ENCODE results near the gene KIAA0825. TPM values are rescaled to one million over a fixed set of nuclear protein-coding genes. Genes with fewer than 3 reads are reported as not detected.

KIAA0825 gene
- total RNA-seq, 1 donor from 2014 or later = 5.0 TPM

GRCh38 chr5:94188725-94189124 lies 429.7 kb downstream of the KIAA0825 start:
- H3K9me3 Mint-ChIP-seq (ENCODE audit: unreplicated experiment) = peaks cover 10% of the 10 kb centered on the region
- H3K4me3 Mint-ChIP-seq (ENCODE audit: unreplicated experiment) = no peak overlapping the region
- H3K36me3 Mint-ChIP-seq (ENCODE audit: unreplicated experiment) = no peaks in the 10 kb centered on the region
- no peak for DNase-seq (ENCODE audit: extremely low spot score, unreplicated experiment)
- TF ChIP-seq, protein P1, sequence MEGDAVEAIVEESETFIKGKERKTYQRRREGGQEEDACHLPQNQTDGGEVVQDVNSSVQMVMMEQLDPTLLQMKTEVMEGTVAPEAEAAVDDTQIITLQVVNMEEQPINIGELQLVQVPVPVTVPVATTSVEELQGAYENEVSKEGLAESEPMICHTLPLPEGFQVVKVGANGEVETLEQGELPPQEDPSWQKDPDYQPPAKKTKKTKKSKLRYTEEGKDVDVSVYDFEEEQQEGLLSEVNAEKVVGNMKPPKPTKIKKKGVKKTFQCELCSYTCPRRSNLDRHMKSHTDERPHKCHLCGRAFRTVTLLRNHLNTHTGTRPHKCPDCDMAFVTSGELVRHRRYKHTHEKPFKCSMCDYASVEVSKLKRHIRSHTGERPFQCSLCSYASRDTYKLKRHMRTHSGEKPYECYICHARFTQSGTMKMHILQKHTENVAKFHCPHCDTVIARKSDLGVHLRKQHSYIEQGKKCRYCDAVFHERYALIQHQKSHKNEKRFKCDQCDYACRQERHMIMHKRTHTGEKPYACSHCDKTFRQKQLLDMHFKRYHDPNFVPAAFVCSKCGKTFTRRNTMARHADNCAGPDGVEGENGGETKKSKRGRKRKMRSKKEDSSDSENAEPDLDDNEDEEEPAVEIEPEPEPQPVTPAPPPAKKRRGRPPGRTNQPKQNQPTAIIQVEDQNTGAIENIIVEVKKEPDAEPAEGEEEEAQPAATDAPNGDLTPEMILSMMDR (IDR thresholded peaks at IDR 0.05) = no peak
- H3K27ac Mint-ChIP-seq (ENCODE audit: unreplicated experiment) = no peak overlapping the region
- no peaks in the 10 kb centered on the region for H3K4me1 Mint-ChIP-seq (ENCODE audit: unreplicated experiment)
- H3K27me3 Mint-ChIP-seq (ENCODE audit: unreplicated experiment) = no peaks in the 10 kb centered on the region

GRCh38 chr5:94184870-94185269 lies 433.5 kb downstream of the KIAA0825 start:
- no peaks in the 10 kb centered on the region for H3K4me1 Mint-ChIP-seq (ENCODE audit: unreplicated experiment)

DNA sequence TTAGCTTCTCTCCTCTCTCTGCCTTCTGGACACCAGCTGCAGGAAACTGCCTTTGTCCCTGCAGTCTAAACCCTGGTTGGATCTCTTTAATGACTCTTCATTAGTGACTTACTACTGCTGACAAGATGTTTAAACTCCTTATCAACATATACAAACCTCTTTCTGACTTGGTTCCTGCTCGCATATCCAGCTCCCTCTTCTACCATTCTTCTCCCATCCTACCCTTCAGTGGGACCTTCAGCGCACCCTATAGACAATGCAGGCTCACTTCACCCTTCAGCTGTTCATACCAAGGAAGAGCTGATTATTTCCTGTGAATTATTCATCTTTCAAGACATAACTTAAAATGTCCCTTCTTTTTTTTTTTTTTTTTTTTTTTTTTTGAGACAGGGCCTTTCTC lies 436.5 kb downstream of the KIAA0825 start:
- Mint-ChIP-seq H3K27me3 (ENCODE audit: unreplicated experiment) (no peaks in the 10 kb centered on the region), H3K36me3 (ENCODE audit: unreplicated experiment) (no peaks in the 10 kb centered on the region), H3K4me1 (ENCODE audit: unreplicated experiment) (no peaks in the 10 kb centered on the region), H3K27ac (ENCODE audit: unreplicated experiment) (no peak overlapping the region), H3K9me3 (ENCODE audit: unreplicated experiment) (no peaks in the 10 kb centered on the region), H3K4me3 (ENCODE audit: unreplicated experiment) (no peak overlapping the region)
- TF ChIP-seq, protein P1 (IDR thresholded peaks at IDR 0.05) = no peak
- no peak for DNase-seq (ENCODE audit: extremely low spot score, unreplicated experiment)

More at GRCh38 chr5:94184870-94185269, 433.5 kb downstream of the KIAA0825 start:
- Mint-ChIP-seq H3K36me3 (ENCODE audit: unreplicated experiment) (no peaks in the 10 kb centered on the region), H3K27ac (ENCODE audit: unreplicated experiment) (no peak overlapping the region), H3K9me3 (ENCODE audit: unreplicated experiment) (peaks cover 10% of the 10 kb centered on the region), H3K27me3 (ENCODE audit: unreplicated experiment) (no peaks in the 10 kb centered on the region), H3K4me3 (ENCODE audit: unreplicated experiment) (no peak overlapping the region)
- no peak for DNase-seq (ENCODE audit: extremely low spot score, unreplicated experiment)
- TF ChIP-seq, protein P1 (IDR thresholded peaks at IDR 0.05) = no peak

- no peak overlapping the region for H3K27ac Mint-ChIP-seq (ENCODE audit: unreplicated experiment)
- H3K9me3 Mint-ChIP-seq (ENCODE audit: unreplicated experiment) = no peaks in the 10 kb centered on the region
- DNase-seq (ENCODE audit: extremely low spot score, unreplicated experiment) = no peak
- no peaks in the 10 kb centered on the region for H3K36me3 Mint-ChIP-seq (ENCODE audit: unreplicated experiment)
- H3K4me3 Mint-ChIP-seq (ENCODE audit: unreplicated experiment) = no peak overlapping the region
- H3K27me3 Mint-ChIP-seq (ENCODE audit: unreplicated experiment) = no peaks in the 10 kb centered on the region
- no peaks in the 10 kb centered on the region for H3K4me1 Mint-ChIP-seq (ENCODE audit: unreplicated experiment)
- TF ChIP-seq, protein P1 (IDR thresholded peaks at IDR 0.05) = no peak
Observed at GRCh38 chr5:94180761-94181160, 437.6 kb downstream of the KIAA0825 start.

DNA sequence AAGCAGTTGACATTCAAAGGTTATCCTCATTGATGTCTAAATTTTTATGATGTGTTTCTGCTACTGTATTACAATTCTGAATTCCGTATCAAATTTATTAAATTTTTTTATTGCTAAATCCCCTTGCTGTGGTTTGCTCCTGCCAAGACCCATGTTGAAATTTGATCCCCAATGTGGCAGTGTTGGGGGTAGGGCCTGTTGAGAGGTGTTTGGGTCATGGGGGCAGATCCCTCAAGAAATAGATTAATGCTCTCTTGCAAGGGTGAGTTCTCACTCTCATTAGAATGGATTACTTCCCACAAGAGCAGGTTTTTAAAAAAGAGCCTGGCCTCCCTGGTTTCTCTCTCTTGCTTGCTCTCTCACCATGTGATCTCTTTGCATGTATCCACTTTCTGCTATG lies 442.5 kb downstream of the KIAA0825 start:
- Mint-ChIP-seq H3K4me1 (ENCODE audit: unreplicated experiment) (peaks cover 12% of the 10 kb centered on the region), H3K27ac (ENCODE audit: unreplicated experiment) (no peak overlapping the region), H3K9me3 (ENCODE audit: unreplicated experiment) (no peaks in the 10 kb centered on the region), H3K36me3 (ENCODE audit: unreplicated experiment) (no peaks in the 10 kb centered on the region), H3K4me3 (ENCODE audit: unreplicated experiment) (no peak overlapping the region), H3K27me3 (ENCODE audit: unreplicated experiment) (no peaks in the 10 kb centered on the region)
- no peak for DNase-seq (ENCODE audit: extremely low spot score, unreplicated experiment)
- TF ChIP-seq, protein P1 (IDR thresholded peaks at IDR 0.05) = no peak

All from osteocyte (in vitro differentiated cells).